ENCODE data around the gene BST2. TPM values are rescaled to one million over a fixed set of nuclear protein-coding genes. Genes with fewer than 3 reads are reported as not detected.
A peak's percentile ranks its signal among the peaks of the same experiment; 100 is the strongest.

BST2 gene
- total RNA-seq, 1 donor from 2014 or later, result not detected

- TF ChIP-seq CTCF (conservative IDR thresholded peaks at IDR 0.05), result no peak
- Mint-ChIP-seq H3K4me1 (peaks cover 1% of the 10 kb centered on the region), H3K27ac (ENCODE audit: unreplicated experiment) (no peak overlapping the region), H3K9me3 (no peaks in the 10 kb centered on the region), H3K27me3 (ENCODE audit: low read depth) (peaks cover 1% of the 10 kb centered on the region), H3K4me3 (no peak overlapping the region), H3K36me3 (ENCODE audit: low read depth) (peaks cover 1% of the 10 kb centered on the region)
- DNase-seq (ENCODE audit: low read depth, low spot score), result no peak
Observed at GRCh38 chr19:17436094-17436873, 30.9 kb upstream of the BST2 start.

- no peak for DNase-seq (ENCODE audit: low read depth, low spot score)
- Mint-ChIP-seq H3K9me3 (no peaks in the 10 kb centered on the region), H3K4me1 (no peaks in the 10 kb centered on the region), H3K36me3 (ENCODE audit: low read depth) (no peaks in the 10 kb centered on the region), H3K27me3 (ENCODE audit: low read depth) (no peaks in the 10 kb centered on the region), H3K4me3 (no peak overlapping the region), H3K27ac (ENCODE audit: unreplicated experiment) (no peak overlapping the region)
- no peak for TF ChIP-seq CTCF (conservative IDR thresholded peaks at IDR 0.05)
Observed at GRCh38 chr19:17435218-17435617, 29.8 kb upstream of the BST2 start.

- no peak overlapping the region for H3K27ac Mint-ChIP-seq (ENCODE audit: unreplicated experiment)
- H3K36me3 Mint-ChIP-seq (ENCODE audit: low read depth), result no peaks in the 10 kb centered on the region
- H3K27me3 Mint-ChIP-seq (ENCODE audit: low read depth), result no peaks in the 10 kb centered on the region
- H3K9me3 Mint-ChIP-seq, result no peaks in the 10 kb centered on the region
- peaks cover 9% of the 10 kb centered on the region for H3K4me1 Mint-ChIP-seq
- TF ChIP-seq CTCF (conservative IDR thresholded peaks at IDR 0.05), result no peak
- no peak for DNase-seq (ENCODE audit: low read depth, low spot score)
- no peak overlapping the region for H3K4me3 Mint-ChIP-seq
Observed at GRCh38 chr19:17431417-17431816, 26.0 kb upstream of the BST2 start.

GRCh38 chr19:17429641-17430113 lies 24.2 kb upstream of the BST2 start:
- Mint-ChIP-seq H3K4me3 (no peak overlapping the region), H3K9me3 (no peaks in the 10 kb centered on the region), H3K27ac (ENCODE audit: unreplicated experiment) (no peak overlapping the region), H3K4me1 (peaks cover 9% of the 10 kb centered on the region), H3K36me3 (ENCODE audit: low read depth) (no peaks in the 10 kb centered on the region), H3K27me3 (ENCODE audit: low read depth) (no peaks in the 10 kb centered on the region)
- DNase-seq (ENCODE audit: low read depth, low spot score), result no peak
- no peak for TF ChIP-seq CTCF (conservative IDR thresholded peaks at IDR 0.05)

- Mint-ChIP-seq H3K9me3 (no peaks in the 10 kb centered on the region), H3K27me3 (ENCODE audit: low read depth) (no peaks in the 10 kb centered on the region), H3K36me3 (ENCODE audit: low read depth) (no peaks in the 10 kb centered on the region), H3K4me1 (peaks cover 14% of the 10 kb centered on the region), H3K27ac (ENCODE audit: unreplicated experiment) (peak overlapping the region; percentile 12), H3K4me3 (peak overlapping the region; percentile 72)
- DNase-seq (ENCODE audit: low read depth, low spot score), result peak; percentile 76
- TF ChIP-seq CTCF (conservative IDR thresholded peaks at IDR 0.05), result peak; percentile 59
Observed at GRCh38 chr19:17424743-17425365, 19.4 kb upstream of the BST2 start.
